Omental fat pad (tissue), 4 donors: ENCODE measurements around the gene HOXB3. TPM values are rescaled to one million over a fixed set of nuclear protein-coding genes. Genes with fewer than 3 reads are reported as not detected.

Experiments used
- ATAC-seq: fragments of 150-250 bp; one replicate; pipeline ENCODE4 v1.9.1; 2016; ENCODE audit warnings: mild to moderate bottlenecking, moderate library complexity; ENCODE audit not compliant: low FRiP score
- DNase-seq: peaks from one replicate; pipeline ENCODE4 v3.0.0-alpha.2; 2019; ENCODE audit warnings: low spot score
- total RNA-seq, 4 donors: library from RNA; depleted of rRNA; stranded (reverse); fragments of >200 nt; gene quantifications; one replicate each; pipeline ENCODE4 v1.1.0, GENCODE V29; 2016
- TF ChIP-seq, protein P1 (sequence below), 3 donors: fragments of 450-650 bp; IDR thresholded peaks; one replicate each; pipeline ENCODE4 v1.5.1; 2016 to 2017; ENCODE audit warnings: antibody characterized with exemption in 3 of 3, mild to moderate bottlenecking in 3 of 3, moderate library complexity in 2 of 3

The HOXB3 gene
- total RNA-seq, 4 donors from 2014 or later: 4.8 to 30.3 (median 10.6) TPM

DNA sequence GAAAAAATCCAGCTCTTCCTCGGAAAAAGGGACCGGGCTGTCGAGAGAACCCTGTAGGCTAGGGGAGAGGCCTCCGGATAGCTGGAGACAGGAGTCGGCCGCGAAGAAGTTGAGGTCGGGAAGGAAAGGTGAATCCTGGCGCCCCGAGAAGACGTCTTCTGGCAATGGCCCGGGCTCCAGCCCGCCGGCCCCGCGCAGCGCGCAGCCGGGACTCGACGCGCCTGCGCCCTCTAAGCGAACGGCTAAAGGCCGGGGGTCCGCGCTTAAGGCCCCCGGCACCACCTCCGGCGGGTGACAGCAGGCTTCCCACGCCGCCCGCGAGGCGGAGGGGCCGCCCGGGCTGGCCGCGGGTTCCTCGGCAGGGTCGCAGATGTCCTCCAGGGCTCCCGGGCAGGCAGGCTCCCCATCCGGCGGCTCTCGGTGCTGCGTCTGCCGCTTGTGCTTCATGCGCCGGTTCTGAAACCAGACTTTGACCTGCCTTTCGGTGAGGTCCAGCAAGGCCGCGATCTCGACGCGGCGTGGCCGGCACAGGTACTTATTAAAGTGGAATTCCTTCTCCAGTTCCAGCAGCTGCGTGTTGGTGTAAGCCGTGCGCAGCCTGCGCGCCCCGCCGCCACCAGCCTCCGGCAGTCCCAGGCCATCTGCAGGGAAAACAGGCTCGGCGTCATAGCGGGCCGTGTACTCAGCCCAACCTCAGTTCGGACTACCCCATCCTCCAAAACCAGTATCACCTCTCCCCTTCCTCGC, 46.8 kb downstream of the HOXB3 start:
- DNase-seq (no peak), ATAC-seq (no peak)
- TF ChIP-seq, protein P1, sequence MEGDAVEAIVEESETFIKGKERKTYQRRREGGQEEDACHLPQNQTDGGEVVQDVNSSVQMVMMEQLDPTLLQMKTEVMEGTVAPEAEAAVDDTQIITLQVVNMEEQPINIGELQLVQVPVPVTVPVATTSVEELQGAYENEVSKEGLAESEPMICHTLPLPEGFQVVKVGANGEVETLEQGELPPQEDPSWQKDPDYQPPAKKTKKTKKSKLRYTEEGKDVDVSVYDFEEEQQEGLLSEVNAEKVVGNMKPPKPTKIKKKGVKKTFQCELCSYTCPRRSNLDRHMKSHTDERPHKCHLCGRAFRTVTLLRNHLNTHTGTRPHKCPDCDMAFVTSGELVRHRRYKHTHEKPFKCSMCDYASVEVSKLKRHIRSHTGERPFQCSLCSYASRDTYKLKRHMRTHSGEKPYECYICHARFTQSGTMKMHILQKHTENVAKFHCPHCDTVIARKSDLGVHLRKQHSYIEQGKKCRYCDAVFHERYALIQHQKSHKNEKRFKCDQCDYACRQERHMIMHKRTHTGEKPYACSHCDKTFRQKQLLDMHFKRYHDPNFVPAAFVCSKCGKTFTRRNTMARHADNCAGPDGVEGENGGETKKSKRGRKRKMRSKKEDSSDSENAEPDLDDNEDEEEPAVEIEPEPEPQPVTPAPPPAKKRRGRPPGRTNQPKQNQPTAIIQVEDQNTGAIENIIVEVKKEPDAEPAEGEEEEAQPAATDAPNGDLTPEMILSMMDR (IDR thresholded peaks at IDR 0.05): no peak

DNA sequence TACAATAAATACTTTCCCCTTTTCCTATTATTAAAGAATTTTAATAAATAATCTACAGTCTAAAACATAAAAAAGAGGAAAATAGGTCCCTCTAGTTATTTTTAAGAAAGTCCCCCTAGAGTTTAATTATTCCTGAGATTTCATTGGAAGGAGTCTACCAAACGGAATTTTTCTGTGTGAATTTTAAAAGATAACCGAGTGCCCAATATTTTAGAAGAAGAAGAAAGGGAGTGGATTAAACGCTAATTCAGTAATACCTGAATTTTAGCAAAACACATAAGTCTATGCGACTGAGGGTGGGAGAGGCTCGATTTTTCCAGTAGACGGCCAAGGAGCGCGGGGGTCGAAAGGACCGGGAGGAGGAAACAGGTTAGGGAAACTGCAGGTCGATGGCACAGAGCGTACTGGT, 47.3 kb downstream of the HOXB3 start:
- DNase-seq (no peak), ATAC-seq (no peak)
- TF ChIP-seq, protein P1 (IDR thresholded peaks at IDR 0.05): no peak

DNA sequence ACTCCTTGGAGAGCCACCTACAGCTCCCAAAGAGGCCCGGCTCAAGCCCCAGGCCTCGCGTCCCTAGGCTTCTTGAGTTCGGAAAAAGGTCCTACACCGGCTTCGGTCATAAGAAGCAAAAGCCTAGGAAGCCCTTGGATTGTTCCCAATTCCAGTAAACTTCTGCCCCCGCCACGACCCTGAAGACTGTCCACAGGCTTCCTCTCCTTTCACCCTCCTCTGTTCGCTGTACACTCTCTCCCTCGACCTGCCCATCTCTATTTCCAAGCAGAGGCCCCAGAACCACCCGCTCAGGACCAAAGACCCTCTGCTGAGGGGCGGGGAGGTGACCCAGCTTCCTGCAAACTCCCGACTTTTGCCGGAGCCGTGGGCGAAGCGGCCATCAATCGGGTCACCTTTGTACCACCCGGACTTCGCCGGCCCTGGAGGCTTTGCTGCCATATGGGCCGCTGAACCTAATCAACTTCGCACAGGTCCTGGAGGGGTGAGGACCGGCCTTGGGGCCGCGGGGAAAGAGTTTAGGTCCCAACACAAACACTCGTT, 47.9 kb downstream of the HOXB3 start:
- DNase-seq (no peak), ATAC-seq (no peak)
- TF ChIP-seq, protein P1 (IDR thresholded peaks at IDR 0.05): no peak

DNA sequence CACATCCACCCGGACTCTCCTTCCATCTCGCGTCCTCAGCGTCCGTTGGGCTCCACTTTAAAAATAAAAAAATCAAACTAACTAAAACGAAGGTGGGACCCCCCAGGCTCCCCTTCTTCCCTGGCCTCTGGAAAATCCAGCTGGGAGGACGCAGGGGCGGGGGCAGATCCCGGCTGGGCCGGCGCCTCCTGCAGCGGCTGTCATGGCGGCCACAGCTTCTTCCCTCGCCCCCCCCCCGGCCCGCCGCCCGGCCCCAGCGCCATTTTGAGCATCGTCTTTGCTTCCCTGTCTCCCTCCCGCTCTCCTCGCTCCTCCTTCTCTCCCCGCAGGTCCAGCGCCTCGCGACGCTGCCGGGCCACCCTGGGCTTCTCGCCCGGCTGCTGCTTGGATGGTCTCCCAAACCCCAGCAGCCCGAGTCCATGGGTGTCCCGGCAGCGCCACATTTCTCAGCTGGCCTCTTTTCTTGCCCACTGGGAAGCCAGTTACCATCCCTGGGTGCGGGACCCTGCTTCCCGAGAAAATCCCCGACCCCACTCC, 48.4 kb downstream of the HOXB3 start:
- DNase-seq: no peak
- TF ChIP-seq, protein P1 (IDR thresholded peaks at IDR 0.05): no peak
- no peak for ATAC-seq

DNA sequence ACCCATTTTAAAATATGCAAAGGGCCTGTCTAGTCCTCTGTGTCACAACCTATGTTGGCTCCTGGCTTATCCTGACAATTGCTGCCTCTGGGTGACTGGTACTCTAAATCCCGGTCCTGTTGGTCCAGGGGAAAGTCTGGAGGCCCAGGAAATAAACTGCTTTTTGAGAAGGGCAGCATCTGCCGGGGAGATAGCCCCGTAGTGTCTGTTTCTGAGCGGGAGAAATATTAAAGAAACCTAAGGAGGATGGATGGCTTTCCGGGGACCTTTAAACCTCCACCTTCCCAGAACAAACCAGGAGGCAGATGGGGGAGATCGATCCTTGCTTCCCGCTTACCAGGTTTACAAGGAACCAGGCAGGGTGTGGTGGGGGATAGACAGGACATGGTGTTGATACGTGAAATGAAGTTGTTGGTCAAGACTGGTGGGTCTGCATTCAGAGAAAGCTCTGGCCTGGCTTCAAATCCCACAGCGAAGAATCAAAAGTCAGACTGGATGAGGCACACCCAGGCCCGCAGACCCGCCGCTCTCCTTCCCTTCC, 48.9 kb downstream of the HOXB3 start:
- DNase-seq (no peak), ATAC-seq (no peak)
- TF ChIP-seq, protein P1 (IDR thresholded peaks at IDR 0.05): no peak

DNA sequence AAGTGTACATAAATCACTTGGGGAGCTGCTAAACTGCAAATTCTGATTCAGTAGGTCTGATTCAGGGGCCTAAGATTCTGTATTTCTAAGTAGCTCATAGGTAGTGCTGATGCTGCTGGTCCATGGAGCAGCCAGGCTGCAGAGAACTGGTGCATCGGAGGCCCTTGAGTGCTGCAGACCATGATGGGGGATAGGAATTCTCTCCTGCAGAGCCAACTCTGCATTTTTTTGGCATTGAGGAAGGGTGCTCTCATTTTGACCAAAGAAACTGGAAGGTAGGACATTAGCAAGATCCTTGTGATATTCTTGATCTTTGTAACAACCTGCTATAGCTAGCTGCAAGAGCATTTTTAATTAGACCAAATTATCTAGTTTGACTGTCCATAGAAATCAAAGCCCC, 49.8 kb downstream of the HOXB3 start:
- ATAC-seq (no peak), DNase-seq (no peak)
- TF ChIP-seq, protein P1 (IDR thresholded peaks at IDR 0.05): no peak
